GM19193 (cell line): ENCODE data around the gene IQCE.

ENCODE experiments used
- POLR2A ChIP-seq: IDR thresholded peaks from 4 replicates; pipeline ENCODE4 v1.6.1; 2011; ENCODE audit not compliant: insufficient read depth, insufficient read length; ENCODE audit errors: extremely low read depth

The IQCE gene

GRCh38 chr7:2558629-2559282 is at the start of gene IQCE:
Gene IQCE, plus strand, starts transcription at chr7:2558979. Its CDS starts 203 bp downstream, at chr7:2559182.
- no peak for TF ChIP-seq POLR2A

GRCh38 chr7:2509298-2509906 is 49.4 kb upstream of the IQCE start:
- no peak for TF ChIP-seq POLR2A

- no peak for TF ChIP-seq POLR2A
Observed at GRCh38 chr7:2510130-2510776, 48.5 kb upstream of the IQCE start.

- peak; percentile 31 for TF ChIP-seq POLR2A
Observed at GRCh38 chr7:2510909-2511768, 47.6 kb upstream of the IQCE start.

GRCh38 chr7:2511769-2512168 is 47.0 kb upstream of the IQCE start:
- TF ChIP-seq POLR2A = no peak

- TF ChIP-seq POLR2A = no peak
Observed at GRCh38 chr7:2512179-2512661, 46.6 kb upstream of the IQCE start.

- no peak for TF ChIP-seq POLR2A
Observed at GRCh38 chr7:2512713-2513112, 46.1 kb upstream of the IQCE start.

GRCh38 chr7:2513702-2514101 is 45.1 kb upstream of the IQCE start:
- no peak for TF ChIP-seq POLR2A

GRCh38 chr7:2514473-2515423 is 44.0 kb upstream of the IQCE start:
- no peak for TF ChIP-seq POLR2A

GRCh38 chr7:2515424-2516193 is 43.2 kb upstream of the IQCE start:
- no peak for TF ChIP-seq POLR2A

GRCh38 chr7:2516194-2516555 is 42.6 kb upstream of the IQCE start:
- no peak for TF ChIP-seq POLR2A

- TF ChIP-seq POLR2A = no peak
Observed at GRCh38 chr7:2517026-2517425, 41.8 kb upstream of the IQCE start.
